ENCODE measurements around the gene PRELID3B. TPM values are rescaled to one million over a fixed set of nuclear protein-coding genes. Genes with fewer than 3 reads are reported as not detected.
A peak's percentile ranks its signal among the peaks of the same experiment; 100 is the strongest.

PRELID3B gene
- total and polyA plus RNA-seq, 10 of the 15 experiments (the other 5 are each of a cell fraction or from before 2014, with no cell fraction given) = 72.5 to 151 (median 124) TPM

GRCh38 chr20:58998656-58999055, 43.9 kb downstream of the PRELID3B start:
- in situ Hi-C loops (cut with MboI) (no loop called here), intact Hi-C loops (cut with micrococcal nuclease; ENCODE audit: unreplicated experiment) (no loop called here)
- DNase-seq (ENCODE audit: low read depth, low spot score) = no peak
- TF ChIP-seq CBX5 (IDR thresholded peaks at IDR 0.05; ENCODE audit: low read depth) (no peak), POLR2A (IDR thresholded peaks at IDR 0.05; ENCODE audit: low read depth, low read length) (peak; percentile 49; the same call in 1 of the 2 replicates), BCL3 (IDR thresholded peaks at IDR 0.05; ENCODE audit: borderline replicate concordance, insufficient read depth, low read depth, low read length, poor library complexity, severe bottlenecking) (peak; percentile 51), SMAD5 (IDR thresholded peaks at IDR 0.05; ENCODE audit: low read depth) (no peak), POLR2AphosphoS5 (IDR thresholded peaks at IDR 0.05; ENCODE audit: low read length) (peak; percentile 24; the same call in 1 of the 2 replicates)
- TF ChIP-seq, protein P1, sequence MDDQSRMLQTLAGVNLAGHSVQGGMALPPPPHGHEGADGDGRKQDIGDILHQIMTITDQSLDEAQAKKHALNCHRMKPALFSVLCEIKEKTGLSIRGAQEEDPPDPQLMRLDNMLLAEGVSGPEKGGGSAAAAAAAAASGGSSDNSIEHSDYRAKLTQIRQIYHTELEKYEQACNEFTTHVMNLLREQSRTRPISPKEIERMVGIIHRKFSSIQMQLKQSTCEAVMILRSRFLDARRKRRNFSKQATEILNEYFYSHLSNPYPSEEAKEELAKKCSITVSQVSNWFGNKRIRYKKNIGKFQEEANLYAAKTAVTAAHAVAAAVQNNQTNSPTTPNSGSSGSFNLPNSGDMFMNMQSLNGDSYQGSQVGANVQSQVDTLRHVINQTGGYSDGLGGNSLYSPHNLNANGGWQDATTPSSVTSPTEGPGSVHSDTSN (IDR thresholded peaks at IDR 0.05; ENCODE audit: insufficient replicate concordance, low read depth, low read length) = peak; percentile 17
- H2AFZ ChIP-seq (ENCODE audit: control insufficient read depth, low read depth, low read length) = no peak overlapping the region
- H4K20me1 ChIP-seq (ENCODE audit: control insufficient read depth, insufficient read depth) = peaks cover 5% of the 10 kb centered on the region
- H3K9me3 ChIP-seq (replicated peaks; ENCODE audit: control insufficient read depth, insufficient read depth, low read length) = no peaks in the 10 kb centered on the region
- ATAC-seq = no peak
- WGBS (ENCODE audit: insufficient coverage, insufficient replicate concordance, low lambda C conversion rate, missing lambda C conversion rate) = 97% methylated on average over 11 of the region's 11 CpGs
- no TSS peak for BruUV-seq (replicated peaks)
- ChIA-PET POLR2A (interaction anchor here (0.6 to 1.2 kb wide), 2 partner anchors 8 to 100 kb away, joined by 4 to 6 read pairs; no protein-coding TSS in a partner anchor), RAD21 (ENCODE audit: unreplicated experiment) (no interaction called here), CTCF (no interaction called here), SMC1A (ENCODE audit: uncharacterized antibody, unreplicated experiment) (no interaction called here)
- H3K4me3 ChIP-seq = no peak overlapping the region
- H3K9ac ChIP-seq (ENCODE audit: control insufficient read depth, insufficient read depth, low read length) = no peak overlapping the region
- H3K27ac ChIP-seq (ENCODE audit: control insufficient read depth, insufficient read depth) = no peak overlapping the region
- no peaks in the 10 kb centered on the region for H3K27me3 ChIP-seq (replicated peaks in 1 of 2; ENCODE audit: control insufficient read depth in 2 of 2, insufficient read depth in 2 of 2, low read length in 1 of 2)
- FAIRE-seq = no peak
- no peak overlapping the region for H3K4me2 ChIP-seq (ENCODE audit: control insufficient read depth, insufficient read depth)
- H3K4me1 ChIP-seq (ENCODE audit: control insufficient read depth, insufficient read depth, low read length) = peaks cover 22% of the 10 kb centered on the region
- H3K36me3 ChIP-seq (ENCODE audit: control insufficient read depth in 2 of 2, insufficient read depth in 2 of 2, low read length in 1 of 2) = peaks cover 43 to 56% of the 10 kb centered on the region in 2 experiments
- peaks cover 18% of the 10 kb centered on the region for H3K79me2 ChIP-seq (ENCODE audit: control insufficient read depth, insufficient read depth, low read length)
